ENCODE results near the gene MINDY3. TPM values are rescaled to one million over a fixed set of nuclear protein-coding genes. Genes with fewer than 3 reads are reported as not detected.

The MINDY3 gene
- total RNA-seq, 1 donor from 2014 or later = 22.2 TPM

DNA sequence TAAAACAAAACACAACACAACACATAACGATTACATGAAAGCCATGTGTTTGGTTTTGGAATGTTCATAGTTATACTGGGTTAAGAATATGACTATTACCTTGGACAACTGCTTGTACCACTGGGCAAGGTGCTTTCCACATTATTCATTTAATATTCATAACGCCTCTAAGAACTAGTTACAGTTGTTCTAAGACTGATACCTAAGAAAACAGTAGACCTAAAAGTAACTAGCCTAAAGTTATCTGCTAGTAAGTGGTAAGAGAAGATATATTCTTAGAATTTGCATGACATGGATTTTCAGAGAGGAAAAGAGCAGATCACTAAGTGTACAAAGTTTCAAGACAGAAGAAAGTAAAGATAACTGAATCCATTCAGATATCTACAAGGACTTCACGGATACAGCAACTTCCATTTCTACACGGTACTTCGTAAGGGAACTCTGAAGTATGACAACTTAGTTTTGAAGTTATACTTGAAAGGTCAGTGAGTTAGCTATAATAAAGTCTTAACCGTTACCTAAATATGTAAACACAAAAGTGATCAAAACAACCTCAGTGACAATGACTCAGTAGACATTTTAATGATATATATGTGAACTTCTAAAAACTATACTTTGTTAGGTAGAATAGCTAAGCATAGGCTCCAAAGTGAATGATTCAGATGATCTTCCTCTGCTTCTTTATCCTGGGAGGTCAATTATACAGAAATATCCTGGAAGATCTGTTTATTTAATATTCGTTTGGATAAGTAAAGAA lies 65.1 kb downstream of the MINDY3 start:
- Histone ChIP-seq H3K4me3 (ENCODE audit: low read depth, low read length) (no peak overlapping the region), H3K27me3 (ENCODE audit: control insufficient read depth, insufficient read depth, low read length) (no peaks in the 10 kb centered on the region), H3K36me3 (ENCODE audit: control insufficient read depth, insufficient read depth, low read length) (no peaks in the 10 kb centered on the region)
- no peak for DNase-seq (ENCODE audit: low read depth)
- TF ChIP-seq, protein P1, sequence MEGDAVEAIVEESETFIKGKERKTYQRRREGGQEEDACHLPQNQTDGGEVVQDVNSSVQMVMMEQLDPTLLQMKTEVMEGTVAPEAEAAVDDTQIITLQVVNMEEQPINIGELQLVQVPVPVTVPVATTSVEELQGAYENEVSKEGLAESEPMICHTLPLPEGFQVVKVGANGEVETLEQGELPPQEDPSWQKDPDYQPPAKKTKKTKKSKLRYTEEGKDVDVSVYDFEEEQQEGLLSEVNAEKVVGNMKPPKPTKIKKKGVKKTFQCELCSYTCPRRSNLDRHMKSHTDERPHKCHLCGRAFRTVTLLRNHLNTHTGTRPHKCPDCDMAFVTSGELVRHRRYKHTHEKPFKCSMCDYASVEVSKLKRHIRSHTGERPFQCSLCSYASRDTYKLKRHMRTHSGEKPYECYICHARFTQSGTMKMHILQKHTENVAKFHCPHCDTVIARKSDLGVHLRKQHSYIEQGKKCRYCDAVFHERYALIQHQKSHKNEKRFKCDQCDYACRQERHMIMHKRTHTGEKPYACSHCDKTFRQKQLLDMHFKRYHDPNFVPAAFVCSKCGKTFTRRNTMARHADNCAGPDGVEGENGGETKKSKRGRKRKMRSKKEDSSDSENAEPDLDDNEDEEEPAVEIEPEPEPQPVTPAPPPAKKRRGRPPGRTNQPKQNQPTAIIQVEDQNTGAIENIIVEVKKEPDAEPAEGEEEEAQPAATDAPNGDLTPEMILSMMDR (IDR thresholded peaks at IDR 0.05; ENCODE audit: insufficient read depth, low read length, poor library complexity, severe bottlenecking) = no peak

DNA sequence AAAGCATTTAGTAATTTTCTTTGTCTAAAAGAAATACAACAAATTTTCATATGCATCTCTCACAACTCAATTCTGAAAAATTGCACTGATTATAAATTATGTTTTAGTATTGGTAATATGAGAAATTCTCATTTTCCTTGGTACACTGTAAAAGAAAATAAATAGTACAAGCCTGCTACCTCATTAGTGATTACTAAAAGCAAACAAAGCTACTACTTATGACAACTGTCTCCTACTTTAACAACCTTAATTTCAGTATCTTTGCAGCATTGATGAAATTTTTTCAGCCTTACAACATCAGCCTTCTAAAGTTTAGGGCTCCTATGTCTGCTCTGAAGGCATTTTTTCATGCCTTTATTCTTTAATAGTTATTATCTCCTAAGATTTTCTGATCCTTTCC lies 65.7 kb downstream of the MINDY3 start:
- Histone ChIP-seq H3K4me3 (ENCODE audit: low read depth, low read length) (no peak overlapping the region), H3K27me3 (ENCODE audit: control insufficient read depth, insufficient read depth, low read length) (no peaks in the 10 kb centered on the region), H3K36me3 (ENCODE audit: control insufficient read depth, insufficient read depth, low read length) (no peaks in the 10 kb centered on the region)
- no peak for DNase-seq (ENCODE audit: low read depth)
- TF ChIP-seq, protein P1 (IDR thresholded peaks at IDR 0.05; ENCODE audit: insufficient read depth, low read length, poor library complexity, severe bottlenecking) = no peak

DNA sequence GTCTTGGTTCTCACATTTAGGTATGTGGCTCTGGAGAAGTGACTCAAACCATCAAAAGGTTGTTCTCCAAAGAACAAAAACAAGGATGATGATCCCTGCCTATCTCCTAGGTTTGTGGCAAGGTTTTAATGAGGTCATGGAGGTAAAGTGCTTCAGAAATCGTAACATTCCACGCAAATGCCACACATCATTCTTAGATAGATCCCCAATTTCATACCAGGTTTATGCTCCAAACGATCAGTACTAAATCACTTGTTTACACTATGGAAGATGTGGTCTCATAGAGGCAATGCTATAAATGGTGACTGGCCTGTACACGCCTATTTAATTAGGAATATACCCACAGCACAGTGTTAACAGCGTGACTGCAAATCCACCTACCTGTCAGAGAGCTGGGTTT lies 66.6 kb downstream of the MINDY3 start:
- DNase-seq (ENCODE audit: low read depth) = no peak
- Histone ChIP-seq H3K27me3 (ENCODE audit: control insufficient read depth, insufficient read depth, low read length) (no peaks in the 10 kb centered on the region), H3K4me3 (ENCODE audit: low read depth, low read length) (no peak overlapping the region), H3K36me3 (ENCODE audit: control insufficient read depth, insufficient read depth, low read length) (no peaks in the 10 kb centered on the region)
- TF ChIP-seq, protein P1 (IDR thresholded peaks at IDR 0.05; ENCODE audit: insufficient read depth, low read length, poor library complexity, severe bottlenecking) = no peak

DNA sequence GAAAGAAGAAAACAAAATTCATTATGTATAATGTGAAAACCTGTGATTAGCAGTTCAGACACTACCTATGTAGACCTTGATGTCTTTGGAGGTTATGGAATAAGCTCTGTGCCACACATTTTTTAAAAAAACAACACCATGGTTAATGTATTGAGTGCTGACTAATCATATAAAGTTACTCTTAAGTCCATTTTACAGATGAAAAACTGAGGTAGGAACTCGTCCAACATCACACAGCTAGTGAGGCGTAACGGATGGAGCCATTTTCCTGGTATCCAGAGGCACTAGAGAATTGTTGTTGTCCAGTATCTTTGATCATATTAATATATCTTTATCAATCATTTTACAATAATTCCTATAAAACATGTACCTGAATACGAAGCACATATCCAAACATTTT lies 67.5 kb downstream of the MINDY3 start:
- TF ChIP-seq, protein P1 (IDR thresholded peaks at IDR 0.05; ENCODE audit: insufficient read depth, low read length, poor library complexity, severe bottlenecking) = no peak
- H3K4me3 ChIP-seq (ENCODE audit: low read depth, low read length) = no peak overlapping the region
- H3K27me3 ChIP-seq (ENCODE audit: control insufficient read depth, insufficient read depth, low read length) = no peaks in the 10 kb centered on the region
- no peak for DNase-seq (ENCODE audit: low read depth)
- H3K36me3 ChIP-seq (ENCODE audit: control insufficient read depth, insufficient read depth, low read length) = no peaks in the 10 kb centered on the region

DNA sequence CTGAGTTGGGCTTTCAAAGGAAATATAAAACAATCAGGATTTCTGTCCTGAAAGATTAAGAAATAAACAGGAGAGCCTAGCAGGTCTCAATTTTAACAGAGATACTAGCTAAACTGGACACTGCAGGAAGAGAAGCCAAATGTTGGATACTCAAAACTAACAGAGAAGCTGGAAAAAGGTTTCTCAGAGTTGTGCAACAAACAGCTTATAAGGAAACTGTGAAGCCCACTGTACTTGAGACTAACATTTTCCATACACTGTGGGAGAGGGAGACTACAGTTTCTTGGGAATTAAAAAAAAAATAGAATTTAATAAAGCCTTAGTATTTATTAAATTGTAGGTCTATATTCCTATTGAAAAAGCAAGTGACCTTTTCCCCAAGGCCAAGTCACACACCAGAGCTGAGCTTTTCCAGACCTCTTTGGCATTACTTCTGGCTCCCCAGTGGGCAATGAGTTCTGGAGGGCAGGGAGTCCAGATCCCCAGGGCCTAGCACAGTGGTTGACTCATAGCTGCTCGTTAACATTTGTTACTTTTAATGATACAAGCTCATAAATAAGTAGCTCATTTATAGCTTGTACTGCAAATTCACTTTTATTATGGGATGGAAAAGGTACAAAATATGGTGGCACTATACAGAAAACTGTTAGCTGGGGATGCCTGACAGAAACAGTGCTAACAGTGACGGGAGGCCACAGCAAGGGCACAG lies 68.3 kb downstream of the MINDY3 start:
- Histone ChIP-seq H3K27me3 (ENCODE audit: control insufficient read depth, insufficient read depth, low read length) (no peaks in the 10 kb centered on the region), H3K36me3 (ENCODE audit: control insufficient read depth, insufficient read depth, low read length) (no peaks in the 10 kb centered on the region), H3K4me3 (ENCODE audit: low read depth, low read length) (no peak overlapping the region)
- TF ChIP-seq, protein P1 (IDR thresholded peaks at IDR 0.05; ENCODE audit: insufficient read depth, low read length, poor library complexity, severe bottlenecking) = no peak
- DNase-seq (ENCODE audit: low read depth) = no peak
